Endothelial cell of umbilical vein (primary cell): ENCODE data around the gene GALK2.

Experiments used
- CTCF ChIP-seq, 2 donors: IDR thresholded peaks; 1 replicate in 1 of 2; 2 replicates in 1 of 2; pipeline ENCODE4 v1.5.1; 2011; ENCODE audit warnings: low read length in 2 of 2, mild to moderate bottlenecking in 2 of 2, moderate library complexity in 2 of 2, control low read depth in 1 of 2, inconsistent platforms in 1 of 2, low read depth in 1 of 2; ENCODE audit not compliant: insufficient read depth in 1 of 2; ENCODE audit errors: extremely low read depth in 1 of 2
- EZH2 ChIP-seq: IDR thresholded peaks from 2 replicates; pipeline ENCODE4 v1.6.1; 2012; ENCODE audit warnings: borderline replicate concordance, low read depth, mild to moderate bottlenecking, moderate library complexity, low read length, inconsistent platforms; ENCODE audit not compliant: severe bottlenecking
- JUN ChIP-seq: IDR thresholded peaks from 2 replicates; pipeline ENCODE4 v1.6.1; 2011; ENCODE audit warnings: borderline replicate concordance, low read depth; ENCODE audit not compliant: insufficient read length, insufficient read depth
- POLR2A ChIP-seq: IDR thresholded peaks from 2 replicates; pipeline ENCODE4 v1.6.1; 2012; ENCODE audit warnings: low read depth, mild to moderate bottlenecking, control low read depth, low read length
- POLR2AphosphoS5 ChIP-seq: IDR thresholded peaks from 2 replicates; pipeline ENCODE4 v1.6.1; 2012; ENCODE audit warnings: low read depth, mild to moderate bottlenecking, control low read depth, low read length, moderate library complexity; ENCODE audit not compliant: insufficient read depth

GRCh38 chr15:49287481-49287880, 117.4 kb downstream of the GALK2 start:
- TF ChIP-seq EZH2 (no peak), CTCF (IDR thresholded peaks at IDR 0.05; ENCODE audit: extremely low read depth in 1 of 2, insufficient read depth in 1 of 2, low read depth in 1 of 2, low read length in 2 of 2) (no peak), POLR2AphosphoS5 (no peak), POLR2A (no peak), JUN (no peak)
